ENCODE data around the gene CCL25. TPM values are rescaled to one million over a fixed set of nuclear protein-coding genes. Genes with fewer than 3 reads are reported as not detected.

The CCL25 gene
- total RNA-seq, 4 donors from 2014 or later: not detected

DNA sequence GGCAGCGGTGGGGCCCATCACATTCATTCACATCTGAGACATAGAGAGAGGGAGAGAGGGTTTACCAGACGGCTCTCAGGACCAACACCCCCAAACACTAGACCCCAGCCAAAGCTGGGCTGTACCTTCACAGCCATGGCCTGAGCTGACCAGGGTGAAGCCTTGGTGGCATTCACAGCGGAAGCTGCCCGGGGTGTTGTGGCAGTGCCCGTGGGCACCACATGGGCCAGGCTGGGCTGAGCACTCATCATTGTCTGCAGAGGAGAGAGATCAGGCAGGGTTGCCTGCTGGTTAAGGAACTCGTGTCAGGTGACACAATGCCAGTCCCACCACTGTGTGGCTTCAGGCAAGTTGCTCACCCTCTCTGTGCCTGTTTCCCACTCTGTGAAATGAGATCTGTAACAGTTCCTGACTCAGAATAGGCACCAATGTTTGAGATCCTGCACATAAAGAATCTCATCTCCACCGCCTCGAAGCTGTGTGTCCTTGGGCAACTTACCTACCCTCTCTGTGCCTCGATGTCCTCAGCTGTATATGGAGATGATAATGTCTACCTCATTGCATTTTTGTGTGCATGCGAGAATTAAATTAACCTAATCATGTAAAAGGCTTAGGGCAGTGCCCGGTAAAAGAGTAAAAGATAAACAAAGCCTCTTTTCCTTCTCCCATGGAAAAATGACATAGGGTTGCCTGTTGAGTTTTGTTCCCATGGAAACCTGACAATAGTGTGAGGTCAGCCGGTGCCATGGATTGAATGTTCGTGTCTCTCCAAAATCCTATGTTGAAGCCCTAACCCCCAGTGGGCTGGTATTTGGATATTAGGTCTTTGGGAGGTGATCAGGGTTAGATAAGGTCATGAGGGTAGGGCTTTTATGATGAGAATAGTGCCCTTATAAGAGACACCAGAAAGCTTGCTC is 22.9 kb downstream of the CCL25 start:
- WGBS: 83% methylated on average over 11 of the region's 13 CpGs
- no peak overlapping the region for H3K4me3 ChIP-seq

DNA sequence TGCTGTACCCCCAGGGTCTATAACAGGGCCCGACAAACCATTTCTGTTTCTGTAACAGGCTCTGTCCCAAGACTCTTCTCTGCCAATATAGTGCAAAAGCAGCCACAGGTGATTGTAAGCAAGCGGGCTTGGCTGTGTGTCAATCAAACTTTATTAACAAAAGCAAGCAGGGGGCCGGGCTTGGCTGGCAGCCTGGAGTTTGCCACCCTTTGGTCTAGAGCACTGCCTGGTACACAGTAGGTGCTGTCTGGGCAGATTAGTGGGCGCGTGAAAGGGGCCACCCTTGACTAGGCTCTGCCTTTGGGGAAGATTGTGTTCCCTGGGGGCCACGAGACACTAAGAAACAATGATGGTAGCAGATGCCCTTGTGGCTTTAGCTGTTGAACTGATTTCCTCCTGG is 27.4 kb downstream of the CCL25 start:
- Histone ChIP-seq H3K36me3 (no peaks in the 10 kb centered on the region), H3K4me1 (no peaks in the 10 kb centered on the region), H3K27ac (no peak overlapping the region), H3K9me3 (no peaks in the 10 kb centered on the region), H3K27me3 (no peaks in the 10 kb centered on the region), H3K4me3 (no peak overlapping the region)
- WGBS: 91% methylated on average over 6 of the region's 6 CpGs
- TF ChIP-seq POLR2A (IDR thresholded peaks at IDR 0.05) (no peak), EP300 (IDR thresholded peaks at IDR 0.05) (no peak), POLR2AphosphoS5 (IDR thresholded peaks at IDR 0.05) (no peak)
- TF ChIP-seq, protein P1, sequence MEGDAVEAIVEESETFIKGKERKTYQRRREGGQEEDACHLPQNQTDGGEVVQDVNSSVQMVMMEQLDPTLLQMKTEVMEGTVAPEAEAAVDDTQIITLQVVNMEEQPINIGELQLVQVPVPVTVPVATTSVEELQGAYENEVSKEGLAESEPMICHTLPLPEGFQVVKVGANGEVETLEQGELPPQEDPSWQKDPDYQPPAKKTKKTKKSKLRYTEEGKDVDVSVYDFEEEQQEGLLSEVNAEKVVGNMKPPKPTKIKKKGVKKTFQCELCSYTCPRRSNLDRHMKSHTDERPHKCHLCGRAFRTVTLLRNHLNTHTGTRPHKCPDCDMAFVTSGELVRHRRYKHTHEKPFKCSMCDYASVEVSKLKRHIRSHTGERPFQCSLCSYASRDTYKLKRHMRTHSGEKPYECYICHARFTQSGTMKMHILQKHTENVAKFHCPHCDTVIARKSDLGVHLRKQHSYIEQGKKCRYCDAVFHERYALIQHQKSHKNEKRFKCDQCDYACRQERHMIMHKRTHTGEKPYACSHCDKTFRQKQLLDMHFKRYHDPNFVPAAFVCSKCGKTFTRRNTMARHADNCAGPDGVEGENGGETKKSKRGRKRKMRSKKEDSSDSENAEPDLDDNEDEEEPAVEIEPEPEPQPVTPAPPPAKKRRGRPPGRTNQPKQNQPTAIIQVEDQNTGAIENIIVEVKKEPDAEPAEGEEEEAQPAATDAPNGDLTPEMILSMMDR (IDR thresholded peaks at IDR 0.05): no peak
- DNase-seq (ENCODE audit: low spot score in 2 of 2): no peak

More for the DNA sequence above, 22.9 kb downstream of the CCL25 start:
- DNase-seq (ENCODE audit: low spot score in 2 of 2): no peak
- Histone ChIP-seq H3K27me3 (peaks cover 3% of the 10 kb centered on the region), H3K27ac (no peak overlapping the region), H3K36me3 (no peaks in the 10 kb centered on the region), H3K9me3 (peaks cover 4% of the 10 kb centered on the region), H3K4me1 (no peaks in the 10 kb centered on the region)
- no peak for TF ChIP-seq POLR2AphosphoS5 (IDR thresholded peaks at IDR 0.05)
- TF ChIP-seq, protein P1 (IDR thresholded peaks at IDR 0.05): no peak
- no peak for TF ChIP-seq EP300 (IDR thresholded peaks at IDR 0.05)
- no peak for TF ChIP-seq POLR2A (IDR thresholded peaks at IDR 0.05)

DNA sequence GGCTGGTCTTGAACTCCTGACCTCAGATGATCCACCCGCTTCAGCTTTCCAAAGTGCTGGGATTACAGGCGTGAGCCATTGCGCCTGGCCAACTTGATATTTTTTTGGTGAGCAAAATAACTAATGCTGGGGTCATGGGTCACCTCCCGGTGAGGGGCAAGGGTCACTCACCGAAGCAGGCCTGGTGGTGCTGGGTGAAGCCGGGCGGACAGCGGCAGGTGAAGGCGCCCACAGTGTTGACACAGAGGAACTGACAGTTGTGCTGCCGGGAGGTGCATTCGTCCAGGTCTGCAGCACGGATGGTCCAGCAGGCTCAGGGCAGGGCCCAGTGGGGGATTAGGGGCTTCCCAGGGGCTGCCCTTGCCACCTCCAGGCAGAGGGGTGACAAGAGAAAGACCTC is 28.3 kb downstream of the CCL25 start:
- no peaks in the 10 kb centered on the region for H3K36me3 ChIP-seq
- 98% methylated on average over 7 of the region's 12 CpGs for WGBS
- H3K27ac ChIP-seq: no peak overlapping the region
- no peak for TF ChIP-seq POLR2AphosphoS5 (IDR thresholded peaks at IDR 0.05)
- no peak for TF ChIP-seq POLR2A (IDR thresholded peaks at IDR 0.05)
- TF ChIP-seq, protein P1 (IDR thresholded peaks at IDR 0.05): no peak
- DNase-seq (ENCODE audit: low spot score in 2 of 2): no peak
- H3K4me3 ChIP-seq: no peak overlapping the region
- no peaks in the 10 kb centered on the region for H3K4me1 ChIP-seq
- H3K9me3 ChIP-seq: no peaks in the 10 kb centered on the region
- no peaks in the 10 kb centered on the region for H3K27me3 ChIP-seq

DNA sequence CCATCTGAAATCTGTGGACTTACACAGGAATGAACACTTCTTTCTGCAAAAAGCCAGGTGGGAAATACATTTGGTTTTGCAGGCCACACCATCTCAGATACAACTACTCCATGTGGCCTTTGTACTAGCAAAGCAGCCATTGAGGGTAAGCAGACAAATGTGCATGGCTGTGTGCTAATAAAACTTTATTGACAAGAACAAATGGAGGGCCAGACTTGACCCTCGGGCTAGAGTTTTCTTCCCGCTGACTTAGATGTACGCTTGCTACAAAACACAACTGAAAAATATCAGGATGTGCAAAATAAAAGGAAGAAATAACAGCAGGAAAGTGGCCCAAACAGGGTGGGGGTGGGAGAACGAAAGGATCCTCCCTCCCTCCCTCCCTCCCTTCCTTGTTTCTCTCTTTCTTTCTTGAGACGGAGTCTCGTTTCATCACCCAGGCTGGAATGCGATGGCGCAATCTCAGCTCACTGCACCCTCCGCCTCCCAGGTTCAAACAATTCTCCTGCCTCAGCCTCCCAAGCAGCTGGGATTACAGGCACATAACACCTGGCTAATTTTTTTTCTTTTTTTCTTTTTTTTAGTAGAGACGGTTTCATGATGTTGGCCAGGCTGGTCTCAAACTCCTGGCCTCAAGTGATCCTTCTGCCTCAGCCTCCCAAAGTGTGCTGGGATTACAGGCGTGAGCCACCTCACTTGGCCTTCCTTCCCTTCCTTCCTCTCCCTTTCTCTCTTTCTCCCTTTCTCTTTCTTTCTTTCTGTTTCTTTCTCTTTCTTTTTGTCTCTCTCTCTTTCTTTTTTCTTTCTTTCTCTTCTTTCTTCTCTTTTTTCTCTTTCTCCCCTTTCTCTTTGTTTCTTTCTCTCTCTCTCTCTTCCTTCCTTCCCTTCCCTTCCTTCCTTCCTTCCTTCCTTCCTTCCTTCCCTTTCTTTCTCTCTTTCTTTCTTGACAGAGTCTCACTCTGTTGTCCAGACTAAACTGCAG is 29.3 kb downstream of the CCL25 start:
- TF ChIP-seq POLR2AphosphoS5 (IDR thresholded peaks at IDR 0.05) (no peak), EP300 (IDR thresholded peaks at IDR 0.05) (no peak), POLR2A (IDR thresholded peaks at IDR 0.05) (no peak)
- TF ChIP-seq, protein P1 (IDR thresholded peaks at IDR 0.05): no peak
- no peak overlapping the region for H3K27ac ChIP-seq
- H3K4me1 ChIP-seq: no peaks in the 10 kb centered on the region
- WGBS: 80% methylated on average over 11 of the region's 11 CpGs
- no peaks in the 10 kb centered on the region for H3K36me3 ChIP-seq
- H3K27me3 ChIP-seq: no peaks in the 10 kb centered on the region
- H3K4me3 ChIP-seq: no peak overlapping the region
- DNase-seq (ENCODE audit: low spot score in 2 of 2): no peak
- H3K9me3 ChIP-seq: no peaks in the 10 kb centered on the region

All from suprapubic skin (tissue), 4 donors.